HepG2 (cell line): ENCODE data around the gene TNS4. TPM values are rescaled to one million over a fixed set of nuclear protein-coding genes. Genes with fewer than 3 reads are reported as not detected.

Experiments
- ATAC-seq: fragments of 200-7000 bp; cut with Tn5 transposase; 3 replicates; pipeline ENCODE4 v1.9.1; 2020; ENCODE audit warnings: mild to moderate bottlenecking, moderate library complexity
- BruUV-seq: library from RNA; stranded (reverse); fragments of 400-500 nt; replicated peaks from 2 replicates; lab custom pipeline; 2021; lab: Mats Ljungman, UMichigan
- CTCF ChIA-PET: fragments of 300-600 bp; formaldehyde crosslinking; extraction: SDS; loops from one replicate; lab custom pipeline; 2021; ENCODE audit warnings: low total read pairs, inconsistent platforms, low intra/inter-chr PET ratio; lab: Yijun Ruan, JAX
- POLR2A ChIA-PET: fragments of 350-600 bp; sonication (Branson Sonifier 250); formaldehyde crosslinking; loops from one replicate; lab custom pipeline; 2020; ENCODE audit warnings: antibody characterized with exemption, inconsistent platforms; lab: Yijun Ruan, JAX
- DNase-seq: peaks from one replicate; pipeline ENCODE4 v3.0.0-alpha.2; 2015; ENCODE audit warnings: low spot score
- FAIRE-seq: peaks from 3 replicates; lab custom pipeline; 2011; peaks lifted over from hg19 to GRCh38; lab: Jason Lieb, UNC
- H2AFZ ChIP-seq: one replicate; pipeline ENCODE4 v1.6.1; 2011; ENCODE audit warnings: low read length, inconsistent platforms
- H3K27ac ChIP-seq: fragments of 300-600 bp; 3 replicates; pipeline ENCODE4 v1.8.0; 2011; ENCODE audit warnings: mixed run types, mild to moderate bottlenecking, mixed read lengths, low read length, inconsistent platforms; ENCODE audit not compliant: insufficient read depth; ENCODE audit errors: extremely low read length
- H3K27me3 ChIP-seq, 2 experiments: fragments of 200-600 bp in 1 of 2; 2 replicates in 1 of 2; 3 replicates in 1 of 2; pipeline versions ENCODE4 v1.6.0 to v1.8.0; 2011; ENCODE audit warnings: low read length in 2 of 2, mild to moderate bottlenecking in 2 of 2, moderate library complexity in 2 of 2, inconsistent platforms in 1 of 2; ENCODE audit not compliant: insufficient read depth in 2 of 2, control insufficient read depth in 1 of 2
- H3K36me3 ChIP-seq, 2 experiments: fragments of 200-600 bp in 1 of 2; replicated peaks in 1 of 2; 2 replicates in 1 of 2; 3 replicates in 1 of 2; pipeline versions ENCODE4 v1.5.1 to v1.8.0; 2011; ENCODE audit warnings: low read length in 2 of 2, inconsistent platforms in 1 of 2; ENCODE audit not compliant: insufficient read depth in 2 of 2, control insufficient read depth in 1 of 2
- H3K4me1 ChIP-seq: 2 replicates; pipeline ENCODE4 v1.5.1; 2012; ENCODE audit warnings: low read length, inconsistent platforms; ENCODE audit not compliant: insufficient read depth
- H3K4me2 ChIP-seq: 2 replicates; pipeline ENCODE4 v1.6.0; 2011; ENCODE audit warnings: low read depth, low read length, inconsistent platforms
- H3K4me3 ChIP-seq, 3 experiments: fragments of 200-600 bp in 1 of 3; sonication (generic), shearing (Covaris generic) in 1 of 3; replicated peaks in 1 of 3; 2 replicates each; pipeline ENCODE4 v1.5.1; 2011 to 2016; ENCODE audit warnings: low read length in 3 of 3, inconsistent platforms in 2 of 3, low read depth in 2 of 3, mild to moderate bottlenecking in 2 of 3, control low read depth in 1 of 3, mixed read lengths in 1 of 3; ENCODE audit not compliant: insufficient read depth in 1 of 3
- H3K79me2 ChIP-seq: one replicate; pipeline ENCODE4 v1.6.1; 2011; ENCODE audit warnings: low read length, inconsistent platforms; ENCODE audit not compliant: insufficient read depth
- H3K9ac ChIP-seq: 2 replicates; pipeline ENCODE4 v1.6.0; 2011; ENCODE audit warnings: mild to moderate bottlenecking, low read depth, low read length, inconsistent platforms; ENCODE audit not compliant: insufficient read depth
- H3K9me3 ChIP-seq: 2 replicates; pipeline ENCODE4 v1.5.1; 2012; ENCODE audit warnings: mild to moderate bottlenecking, low read length
- H4K20me1 ChIP-seq: 2 replicates; pipeline ENCODE4 v1.6.0; 2011; ENCODE audit warnings: inconsistent platforms, mild to moderate bottlenecking, low read length, moderate library complexity; ENCODE audit not compliant: insufficient read depth
- ARNT ChIP-seq: fragments of 450-650 bp; IDR thresholded peaks from 2 replicates; pipeline ENCODE4 v1.6.1; 2017
- MLXIP ChIP-seq: sonication (generic); formaldehyde crosslinking; IDR thresholded peaks from 2 replicates; pipeline ENCODE4 v1.9.0; 2021; ENCODE audit warnings: missing genetic modification reagents, borderline replicate concordance
- NR1H2 ChIP-seq: sonication (generic); formaldehyde crosslinking; IDR thresholded peaks from 2 replicates; pipeline ENCODE4 v1.8.1; 2022; ENCODE audit warnings: low read depth, missing genetic modification reagents, borderline replicate concordance
- TBP ChIP-seq: sonication (generic); formaldehyde crosslinking; IDR thresholded peaks from 2 replicates; pipeline ENCODE4 v1.5.0; 2020; ENCODE audit warnings: missing genetic modification reagents
- TCF12 ChIP-seq, 2 experiments: fragments of 450-650 bp in 1 of 2; sonication (generic) in 1 of 2; formaldehyde crosslinking in 1 of 2; IDR thresholded peaks; 2 replicates each; pipeline versions ENCODE4 v1.6.1 to v1.8.0; 2017 to 2022; ENCODE audit warnings: antibody characterized with exemption in 1 of 2, mild to moderate bottlenecking in 1 of 2, missing genetic modification reagents in 1 of 2, moderate library complexity in 1 of 2
- ZHX1 ChIP-seq: sonication (generic); formaldehyde crosslinking; IDR thresholded peaks from 2 replicates; pipeline ENCODE4 v1.8.1; 2022; ENCODE audit warnings: low read depth, mild to moderate bottlenecking, missing genetic modification reagents
- ZNF672 ChIP-seq: sonication (generic); formaldehyde crosslinking; IDR thresholded peaks from 2 replicates; pipeline ENCODE4 v1.8.1; 2022; ENCODE audit warnings: missing genetic modification reagents
- WGBS: methylation state at CpG from one replicate; pipeline ENCODE4 v1.1.6; 2017; ENCODE audit warnings: low lambda C conversion rate; 5-methylcytosine and 5-hydroxymethylcytosine counted together
- in situ Hi-C: cut with HindIII; loops from 2 replicates; pipeline ENCODE4 v1.10.0; 2017; ENCODE audit warnings: low pct_unique_long_range_greater_than_20kb; ENCODE audit not compliant: extremely low pct_ligation_motif_present
- intact Hi-C: fragments of 100-400 bp; cut with micrococcal nuclease; formaldehyde crosslinking; loops from one replicate; pipeline ENCODE4 v1.10.0; 2022; ENCODE audit not compliant: unreplicated experiment
- polyA plus RNA-seq, 8 experiments: library from polyadenylated mRNA; depleted of rRNA in 3 of 8; stranded (reverse) in 7 of 8; unstranded in 1 of 8; fragments of >200 nt; fragmentation: Illumina TruSeq in 4 of 8; extraction: Trizol in 4 of 8; gene quantifications; 2 replicates each; pipeline versions ENCODE4 v1.2.1 to v1.2.3, GENCODE V29; 2011 to 2016; ENCODE audit warnings: low read depth in 4 of 8, missing spikeins in 1 of 8, mixed read lengths in 1 of 8; ENCODE audit not compliant: insufficient read depth in 1 of 8
- total RNA-seq, 5 experiments: library from RNA; depleted of rRNA; stranded (reverse); fragments of >200 nt; fragmentation: Illumina TruSeq; extraction: Trizol; gene quantifications; 2 replicates each; pipeline ENCODE4 v1.2.3, GENCODE V29; 2016; ENCODE audit warnings: low read depth in 1 of 5
- TF ChIP-seq, protein P1 (sequence below): sonication (generic); formaldehyde crosslinking; IDR thresholded peaks from 2 replicates; pipeline ENCODE4 v1.4.0; 2020; ENCODE audit warnings: mild to moderate bottlenecking, missing genetic modification reagents, borderline replicate concordance
- TF ChIP-seq, protein P2 (sequence below): sonication (generic); formaldehyde crosslinking; conservative IDR thresholded peaks from 2 replicates; pipeline ENCODE4 v1.5.0; 2020; ENCODE audit warnings: missing genetic modification reagents
- TF ChIP-seq, protein P3 (sequence below): sonication (generic); formaldehyde crosslinking; IDR thresholded peaks from 2 replicates; pipeline ENCODE4 v1.5.0; 2020; ENCODE audit warnings: mild to moderate bottlenecking, missing genetic modification reagents

The TNS4 gene
- total and polyA plus RNA-seq, 2 of the 13 experiments (the other 11 are each of a cell fraction or from before 2014, with no cell fraction given): 0.58 to 2.1 TPM

GRCh38 chr17:40460968-40461731 is 40.3 kb downstream of the TNS4 start (continued):
- TF ChIP-seq, protein P1, sequence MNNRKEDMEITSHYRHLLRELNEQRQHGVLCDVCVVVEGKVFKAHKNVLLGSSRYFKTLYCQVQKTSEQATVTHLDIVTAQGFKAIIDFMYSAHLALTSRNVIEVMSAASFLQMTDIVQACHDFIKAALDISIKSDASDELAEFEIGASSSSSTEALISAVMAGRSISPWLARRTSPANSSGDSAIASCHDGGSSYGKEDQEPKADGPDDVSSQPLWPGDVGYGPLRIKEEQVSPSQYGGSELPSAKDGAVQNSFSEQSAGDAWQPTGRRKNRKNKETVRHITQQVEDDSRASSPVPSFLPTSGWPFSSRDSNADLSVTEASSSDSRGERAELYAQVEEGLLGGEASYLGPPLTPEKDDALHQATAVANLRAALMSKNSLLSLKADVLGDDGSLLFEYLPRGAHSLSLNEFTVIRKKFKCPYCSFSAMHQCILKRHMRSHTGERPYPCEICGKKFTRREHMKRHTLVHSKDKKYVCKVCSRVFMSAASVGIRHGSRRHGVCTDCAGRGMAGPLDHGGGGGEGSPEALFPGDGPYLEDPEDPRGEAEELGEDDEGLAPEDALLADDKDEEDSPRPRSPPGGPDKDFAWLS (CRISPR knock-in tag): no peak

- no peak overlapping the region for H2AFZ ChIP-seq
- no peaks in the 10 kb centered on the region for H4K20me1 ChIP-seq
- intact Hi-C loops (no loop called here), in situ Hi-C loops (no loop called here)
- H3K79me2 ChIP-seq: no peaks in the 10 kb centered on the region
- BruUV-seq: no TSS peak
- WGBS: 54% methylated on average over 3 of the region's 3 CpGs
- no peaks in the 10 kb centered on the region for H3K9me3 ChIP-seq
- POLR2A ChIA-PET: interaction anchor here (0.9 to 1.3 kb wide), 2 partner anchors 12 to 100 kb away, joined by 3 read pairs; no protein-coding TSS in a partner anchor
- no peak overlapping the region for H3K9ac ChIP-seq
- no peak for DNase-seq
- H3K4me3 ChIP-seq: no peak overlapping the region
- ATAC-seq: no peak
- peaks cover 0 to 4% of the 10 kb centered on the region in 2 experiments; a peak in 2 of 5 replicates for H3K36me3 ChIP-seq
- no peak overlapping the region for H3K4me2 ChIP-seq
- H3K27ac ChIP-seq: no peak overlapping the region
- FAIRE-seq: no peak
- H3K27me3 ChIP-seq: peaks cover 3 to 13% of the 10 kb centered on the region in 2 experiments
- H3K4me1 ChIP-seq: peaks cover 52% of the 10 kb centered on the region
- CTCF ChIA-PET: no interaction called here
- TF ChIP-seq ARNT (no peak), NR1H2 (CRISPR knock-in tag) (no peak), ZHX1 (no peak), TBP (CRISPR knock-in tag) (no peak), MLXIP (no peak), TCF12 (IDR thresholded peaks at IDR 0.05) (no peak), TCF12 (CRISPR knock-in tag; IDR thresholded peaks at IDR 0.05) (no peak), ZNF672 (CRISPR knock-in tag) (no peak)
- TF ChIP-seq, protein P2, sequence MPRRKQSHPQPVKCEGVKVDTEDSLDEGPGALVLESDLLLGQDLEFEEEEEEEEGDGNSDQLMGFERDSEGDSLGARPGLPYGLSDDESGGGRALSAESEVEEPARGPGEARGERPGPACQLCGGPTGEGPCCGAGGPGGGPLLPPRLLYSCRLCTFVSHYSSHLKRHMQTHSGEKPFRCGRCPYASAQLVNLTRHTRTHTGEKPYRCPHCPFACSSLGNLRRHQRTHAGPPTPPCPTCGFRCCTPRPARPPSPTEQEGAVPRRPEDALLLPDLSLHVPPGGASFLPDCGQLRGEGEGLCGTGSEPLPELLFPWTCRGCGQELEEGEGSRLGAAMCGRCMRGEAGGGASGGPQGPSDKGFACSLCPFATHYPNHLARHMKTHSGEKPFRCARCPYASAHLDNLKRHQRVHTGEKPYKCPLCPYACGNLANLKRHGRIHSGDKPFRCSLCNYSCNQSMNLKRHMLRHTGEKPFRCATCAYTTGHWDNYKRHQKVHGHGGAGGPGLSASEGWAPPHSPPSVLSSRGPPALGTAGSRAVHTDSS (CRISPR knock-in tag): no peak
- TF ChIP-seq, protein P3, sequence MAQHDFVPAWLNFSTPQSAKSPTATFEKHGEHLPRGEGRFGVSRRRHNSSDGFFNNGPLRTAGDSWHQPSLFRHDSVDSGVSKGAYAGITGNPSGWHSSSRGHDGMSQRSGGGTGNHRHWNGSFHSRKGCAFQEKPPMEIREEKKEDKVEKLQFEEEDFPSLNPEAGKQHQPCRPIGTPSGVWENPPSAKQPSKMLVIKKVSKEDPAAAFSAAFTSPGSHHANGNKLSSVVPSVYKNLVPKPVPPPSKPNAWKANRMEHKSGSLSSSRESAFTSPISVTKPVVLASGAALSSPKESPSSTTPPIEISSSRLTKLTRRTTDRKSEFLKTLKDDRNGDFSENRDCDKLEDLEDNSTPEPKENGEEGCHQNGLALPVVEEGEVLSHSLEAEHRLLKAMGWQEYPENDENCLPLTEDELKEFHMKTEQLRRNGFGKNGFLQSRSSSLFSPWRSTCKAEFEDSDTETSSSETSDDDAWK (CRISPR knock-in tag): no peak
Measured at GRCh38 chr17:40460604-40460967, 40.8 kb downstream of the TNS4 start.
